Sigmoid colon (tissue), 7 donors: ENCODE measurements around the gene TANC2. TPM values are rescaled to one million over a fixed set of nuclear protein-coding genes. Genes with fewer than 3 reads are reported as not detected.

Experiments
- DNase-seq: peaks from one replicate; pipeline ENCODE4 v3.0.0-alpha.2; 2019
- H3K27ac ChIP-seq, 4 donors: fragments of 200-600 bp; sonication (generic); one replicate each; pipeline ENCODE4 v1.5.1; 2016 to 2019; ENCODE audit warnings: mild to moderate bottlenecking in 1 of 4
- H3K27me3 ChIP-seq, 3 donors: fragments of 200-600 bp; sonication (generic); one replicate each; pipeline ENCODE4 v1.5.1; 2019; ENCODE audit warnings: mild to moderate bottlenecking in 1 of 3
- H3K36me3 ChIP-seq, 4 donors: fragments of 200-600 bp; sonication (generic); one replicate each; pipeline ENCODE4 v1.5.1; 2016 to 2019
- H3K4me1 ChIP-seq, 4 donors: fragments of 200-600 bp; sonication (generic); one replicate each; pipeline ENCODE4 v1.5.1; 2017 to 2019
- H3K4me3 ChIP-seq, 4 donors: fragments of 200-600 bp; sonication (generic); one replicate each; pipeline ENCODE4 v1.5.1; 2017 to 2019; ENCODE audit warnings: mild to moderate bottlenecking in 2 of 4, moderate library complexity in 1 of 4
- H3K9me3 ChIP-seq, 4 donors: fragments of 200-600 bp in 3 of 4; sonication (generic) in 3 of 4; one replicate each; pipeline versions ENCODE4 v1.5.1 to v1.6.1; 2013 to 2019
- EP300 ChIP-seq, 4 donors: sonication (generic); formaldehyde crosslinking; IDR thresholded peaks; one replicate each; pipeline ENCODE4 v1.6.1; 2017; ENCODE audit warnings: antibody characterized with exemption in 4 of 4
- POLR2A ChIP-seq, 2 donors: fragments of 450-650 bp; IDR thresholded peaks; one replicate each; pipeline ENCODE4 v1.6.1; 2016; ENCODE audit warnings: antibody characterized with exemption in 2 of 2, mild to moderate bottlenecking in 2 of 2, moderate library complexity in 2 of 2
- POLR2AphosphoS5 ChIP-seq, 4 donors: sonication (generic); formaldehyde crosslinking; IDR thresholded peaks; one replicate each; pipeline ENCODE4 v1.6.1; 2017; ENCODE audit warnings: antibody characterized with exemption in 4 of 4
- WGBS, 2 donors: extraction: QIAGEN DNeasy Blood & Tissue Kit; methylation state at CpG; one replicate each; pipeline ENCODE4 v1.1.7; 2013; 5-methylcytosine and 5-hydroxymethylcytosine counted together
- intact Hi-C: fragments of 100-400 bp; cut with DNase I; formaldehyde crosslinking; loops from one replicate; pipeline ENCODE4 v1.15.1; 2023
- polyA plus RNA-seq, 3 donors: library from polyadenylated mRNA; stranded (reverse); fragments of 200-250 nt; gene quantifications; one replicate each; pipeline ENCODE4 v1.2.3, GENCODE V29; 2013
- total RNA-seq, 4 donors: library from RNA; depleted of rRNA; stranded (reverse); fragments of >200 nt; gene quantifications; one replicate each; pipeline ENCODE4 v1.1.0, GENCODE V29; 2016
- TF ChIP-seq, protein P1 (sequence below), 4 experiments: fragments of 450-650 bp in 3 of 4; fragments of 200-600 bp in 1 of 4; IDR thresholded peaks; one replicate each; pipeline ENCODE4 v1.5.1; 2016 to 2019; ENCODE audit warnings: antibody characterized with exemption in 4 of 4, mild to moderate bottlenecking in 3 of 4, moderate library complexity in 2 of 4
- donor health status: healthy with polysubstance abuse.
- donor health status: Bipolar disorder and iron deficiency.
- donor health status: healthy.

Gene TANC2
- total and polyA plus RNA-seq, 7 donors: 0.92 to 20.8 (median 9.2) TPM

DNA sequence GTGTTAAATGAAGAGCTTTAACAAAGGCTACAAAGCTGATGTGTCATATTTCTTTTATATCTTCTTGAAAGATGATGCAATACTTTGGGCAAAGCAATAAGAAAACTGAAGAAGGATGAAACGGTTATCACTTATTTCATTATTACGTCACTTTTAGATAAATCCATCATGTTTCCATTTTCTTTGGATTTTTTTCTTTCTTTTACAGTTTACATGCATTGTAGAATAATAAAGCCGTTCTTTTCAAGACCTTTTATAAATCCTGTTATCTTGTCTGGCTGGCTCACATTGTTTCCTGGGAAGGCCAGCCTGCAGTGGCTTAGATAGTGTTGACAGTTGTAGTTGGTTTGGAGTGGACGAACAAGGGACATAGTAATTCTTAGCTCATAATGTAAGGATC is 28.9 kb downstream of the TANC2 start:
- TF ChIP-seq EP300 (IDR thresholded peaks at IDR 0.05) (no peak), POLR2A (IDR thresholded peaks at IDR 0.05) (no peak), POLR2AphosphoS5 (IDR thresholded peaks at IDR 0.05) (no peak)
- TF ChIP-seq, protein P1, sequence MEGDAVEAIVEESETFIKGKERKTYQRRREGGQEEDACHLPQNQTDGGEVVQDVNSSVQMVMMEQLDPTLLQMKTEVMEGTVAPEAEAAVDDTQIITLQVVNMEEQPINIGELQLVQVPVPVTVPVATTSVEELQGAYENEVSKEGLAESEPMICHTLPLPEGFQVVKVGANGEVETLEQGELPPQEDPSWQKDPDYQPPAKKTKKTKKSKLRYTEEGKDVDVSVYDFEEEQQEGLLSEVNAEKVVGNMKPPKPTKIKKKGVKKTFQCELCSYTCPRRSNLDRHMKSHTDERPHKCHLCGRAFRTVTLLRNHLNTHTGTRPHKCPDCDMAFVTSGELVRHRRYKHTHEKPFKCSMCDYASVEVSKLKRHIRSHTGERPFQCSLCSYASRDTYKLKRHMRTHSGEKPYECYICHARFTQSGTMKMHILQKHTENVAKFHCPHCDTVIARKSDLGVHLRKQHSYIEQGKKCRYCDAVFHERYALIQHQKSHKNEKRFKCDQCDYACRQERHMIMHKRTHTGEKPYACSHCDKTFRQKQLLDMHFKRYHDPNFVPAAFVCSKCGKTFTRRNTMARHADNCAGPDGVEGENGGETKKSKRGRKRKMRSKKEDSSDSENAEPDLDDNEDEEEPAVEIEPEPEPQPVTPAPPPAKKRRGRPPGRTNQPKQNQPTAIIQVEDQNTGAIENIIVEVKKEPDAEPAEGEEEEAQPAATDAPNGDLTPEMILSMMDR (IDR thresholded peaks at IDR 0.05): no peak
- Histone ChIP-seq H3K27ac (no peak overlapping the region), H3K9me3 (no peaks in the 10 kb centered on the region), H3K36me3 (no peaks in the 10 kb centered on the region), H3K4me3 (no peak overlapping the region), H3K4me1 (no peaks in the 10 kb centered on the region), H3K27me3 (no peaks in the 10 kb centered on the region)
- no peak for DNase-seq
- 81 to 84% methylated on average over 4 of the region's 4 CpGs for WGBS, 2 donors
- intact Hi-C loops: loop anchor here (10.0 kb wide), 1 partner anchor 410 kb away; no protein-coding TSS in a partner anchor

DNA sequence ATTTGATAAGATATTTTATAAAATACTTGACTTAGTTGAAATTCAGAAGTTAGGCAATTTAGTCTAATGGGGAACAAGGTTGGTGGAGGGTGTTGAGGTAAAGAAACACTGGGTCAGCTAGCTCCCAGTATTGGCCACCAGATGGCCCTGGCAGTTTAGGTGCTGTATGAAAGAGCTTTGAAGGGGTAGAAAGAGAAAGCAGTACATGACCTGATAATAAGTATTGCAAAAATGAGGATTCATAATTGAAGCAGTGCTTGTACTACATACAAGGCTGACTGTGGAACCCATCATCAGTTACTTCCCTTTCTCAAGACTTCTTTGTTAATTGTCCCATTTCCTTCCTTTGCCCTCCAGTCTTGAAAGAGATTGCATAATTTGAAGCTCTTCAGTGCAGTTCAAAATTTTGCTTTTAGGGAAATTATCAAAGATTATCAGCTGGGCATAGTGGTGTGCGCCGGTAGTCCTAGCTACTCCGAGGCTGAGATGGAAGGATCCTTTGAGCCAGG is 29.4 kb downstream of the TANC2 start:
- intact Hi-C loops: loop anchor here (10.0 kb wide), 1 partner anchor 409 kb away; no protein-coding TSS in a partner anchor
- Histone ChIP-seq H3K4me1 (no peaks in the 10 kb centered on the region), H3K27me3 (no peaks in the 10 kb centered on the region), H3K9me3 (no peaks in the 10 kb centered on the region), H3K4me3 (no peak overlapping the region), H3K27ac (no peak overlapping the region), H3K36me3 (no peaks in the 10 kb centered on the region)
- TF ChIP-seq EP300 (IDR thresholded peaks at IDR 0.05): no peak
- no peak for TF ChIP-seq POLR2AphosphoS5 (IDR thresholded peaks at IDR 0.05)
- no peak for TF ChIP-seq POLR2A (IDR thresholded peaks at IDR 0.05)
- TF ChIP-seq, protein P1 (IDR thresholded peaks at IDR 0.05): no peak
- no peak for DNase-seq
- 73 to 80% methylated on average over 3 of the region's 3 CpGs for WGBS, 2 donors

DNA sequence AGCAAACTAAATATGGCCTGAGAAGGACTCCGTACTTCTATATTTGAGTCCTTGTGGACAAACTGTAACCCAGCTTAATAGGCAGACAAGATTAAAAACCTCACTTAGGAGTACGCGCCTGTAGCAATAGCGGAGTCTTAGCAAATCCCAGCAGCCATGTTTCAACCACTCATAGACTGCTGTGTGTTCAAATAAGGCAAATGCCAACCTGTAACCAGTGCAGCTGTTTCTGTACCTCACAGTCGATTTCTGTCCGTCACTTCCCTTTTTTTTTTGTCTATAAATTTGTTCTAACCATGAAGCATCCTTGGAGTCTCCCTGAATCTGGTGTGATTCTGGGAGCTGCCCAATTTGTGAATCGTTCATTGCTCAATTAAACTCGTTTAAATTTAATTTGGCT is 30.2 kb downstream of the TANC2 start:
- Histone ChIP-seq H3K27me3 (no peaks in the 10 kb centered on the region), H3K36me3 (no peaks in the 10 kb centered on the region), H3K4me1 (no peaks in the 10 kb centered on the region), H3K27ac (no peak overlapping the region), H3K4me3 (no peak overlapping the region), H3K9me3 (no peaks in the 10 kb centered on the region)
- DNase-seq: no peak
- WGBS, 2 donors: 84 to 86% methylated on average over 8 of the region's 8 CpGs
- no peak for TF ChIP-seq EP300 (IDR thresholded peaks at IDR 0.05)
- TF ChIP-seq POLR2AphosphoS5 (IDR thresholded peaks at IDR 0.05): no peak
- TF ChIP-seq, protein P1 (IDR thresholded peaks at IDR 0.05): no peak
- intact Hi-C loops: loop anchor here (10.0 kb wide), 1 partner anchor 409 kb away; no protein-coding TSS in a partner anchor

DNA sequence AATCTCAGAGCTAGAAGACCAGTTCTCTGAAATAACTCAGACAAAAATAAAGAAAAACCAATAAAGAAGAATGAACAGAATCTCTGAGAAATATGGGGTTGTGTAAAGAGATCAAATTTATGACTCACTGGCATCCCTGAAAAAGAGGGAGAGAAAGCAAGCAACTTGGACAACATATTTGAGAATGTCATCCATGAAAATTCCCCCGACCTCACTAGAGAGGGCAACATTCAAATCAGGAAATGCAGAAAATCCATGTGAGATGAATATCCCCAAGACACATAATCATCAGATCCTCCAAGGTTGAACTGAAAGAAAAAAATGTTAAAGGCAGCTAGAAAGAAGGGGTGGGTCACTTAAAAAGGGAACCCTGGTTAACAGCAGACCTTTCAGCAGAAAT is 32.1 kb downstream of the TANC2 start:
- Histone ChIP-seq H3K4me3 (no peak overlapping the region), H3K27ac (no peak overlapping the region), H3K36me3 (no peaks in the 10 kb centered on the region), H3K4me1 (no peaks in the 10 kb centered on the region), H3K9me3 (no peaks in the 10 kb centered on the region), H3K27me3 (no peaks in the 10 kb centered on the region)
- intact Hi-C loops: loop anchor here (10.0 kb wide), 1 partner anchor 407 kb away; no protein-coding TSS in a partner anchor
- DNase-seq: no peak
- TF ChIP-seq EP300 (IDR thresholded peaks at IDR 0.05) (no peak), POLR2AphosphoS5 (IDR thresholded peaks at IDR 0.05) (no peak), POLR2A (IDR thresholded peaks at IDR 0.05) (no peak)
- TF ChIP-seq, protein P1 (IDR thresholded peaks at IDR 0.05): no peak
- WGBS, 2 donors: 85 to 95% methylated on average over 1 of the region's 1 CpG
